Measurements from ENCODE around the gene COL20A1. TPM values are rescaled to one million over a fixed set of nuclear protein-coding genes. Genes with fewer than 3 reads are reported as not detected.

COL20A1 gene
- total and polyA plus RNA-seq, 10 donors = 0.12 to 2.1 (median 0.60) TPM; not detected in 2

GRCh38 chr20:63359937-63360849, 67.2 kb downstream of the COL20A1 start:
- intact Hi-C loops (cut with DNase I; ENCODE audit: low total_unique reads) = no loop called here
- Histone ChIP-seq H3K36me3 (no peaks in the 10 kb centered on the region), H3K27me3 (replicated peaks in 1 of 7) (peaks cover 4 to 87% (median 25%) of the 10 kb centered on the region in 7 donors), H3K4me3 (peak overlapping the region; percentile 8 to 48 (median 22)), H3K4me1 (peaks cover 0 to 19% (median 11%) of the 10 kb centered on the region in 6 donors), H3K9me3 (no peaks in the 10 kb centered on the region), H3K27ac (no peak overlapping the region)
- no peak for DNase-seq
- TF ChIP-seq POLR2AphosphoS5 (IDR thresholded peaks at IDR 0.05) = no peak
- no peak for TF ChIP-seq CTCF (IDR thresholded peaks at IDR 0.05 in 8 of 11, conservative IDR thresholded peaks at IDR 0.05 in 3 of 11)
- TF ChIP-seq POLR2A (IDR thresholded peaks at IDR 0.05) = no peak
- 21 to 27% (median 24%) methylated on average over 27 to 38 of the region's 38 CpGs for WGBS, 5 donors

GRCh38 chr20:63360850-63361518, 68.0 kb downstream of the COL20A1 start, which contains the start of gene CHRNA4:
CHRNA4 (minus strand) TSS chr20:63361349; CDS start chr20:63361165, 184 bp downstream.
- DNase-seq = peak; percentile 54
- Histone ChIP-seq H3K4me1 (peaks cover 0 to 19% (median 11%) of the 10 kb centered on the region in 6 donors), H3K36me3 (no peaks in the 10 kb centered on the region), H3K4me3 (peak within 1 kb of the TSS; percentile 8 to 48 (median 22)), H3K9me3 (no peaks in the 10 kb centered on the region), H3K27ac (no peak within 1 kb of the TSS), H3K27me3 (replicated peaks in 1 of 7) (peaks cover 4 to 88% (median 25%) of the 10 kb centered on the region in 7 donors)
- WGBS, 5 donors = 3 to 25% (median 4%) methylated on average over 10 to 78 of the region's 79 CpGs
- intact Hi-C loops (cut with DNase I; ENCODE audit: low total_unique reads) = no loop called here
- TF ChIP-seq POLR2AphosphoS5 (IDR thresholded peaks at IDR 0.05) (no peak), CTCF (IDR thresholded peaks at IDR 0.05 in 8 of 11, conservative IDR thresholded peaks at IDR 0.05 in 3 of 11) (no peak), POLR2A (IDR thresholded peaks at IDR 0.05) (no peak)

- Histone ChIP-seq H3K27ac (no peak overlapping the region), H3K4me1 (peaks cover 0 to 20% (median 11%) of the 10 kb centered on the region in 6 donors), H3K9me3 (no peaks in the 10 kb centered on the region), H3K36me3 (no peaks in the 10 kb centered on the region), H3K27me3 (replicated peaks in 1 of 7) (peaks cover 4 to 88% (median 25%) of the 10 kb centered on the region in 7 donors), H3K4me3 (no peak overlapping the region)
- peak; percentile 52 for DNase-seq
- WGBS, 5 donors = 11 to 22% (median 12%) methylated on average over 24 to 50 of the region's 50 CpGs
- intact Hi-C loops (cut with DNase I; ENCODE audit: low total_unique reads) = no loop called here
- TF ChIP-seq POLR2AphosphoS5 (IDR thresholded peaks at IDR 0.05) = no peak
- no peak for TF ChIP-seq POLR2A (IDR thresholded peaks at IDR 0.05)
- no peak for TF ChIP-seq CTCF (IDR thresholded peaks at IDR 0.05 in 8 of 11, conservative IDR thresholded peaks at IDR 0.05 in 3 of 11)
These were observed 68.8 kb downstream of the COL20A1 start for GRCh38 chr20:63361519-63362435.

All from spleen (tissue), 11 donors.